ENCODE data around the gene EXOC3L2. TPM values are rescaled to one million over a fixed set of nuclear protein-coding genes. Genes with fewer than 3 reads are reported as not detected.

Gene EXOC3L2
- total RNA-seq, 1 experiment from 2014 or later, result 0.61 TPM

DNA sequence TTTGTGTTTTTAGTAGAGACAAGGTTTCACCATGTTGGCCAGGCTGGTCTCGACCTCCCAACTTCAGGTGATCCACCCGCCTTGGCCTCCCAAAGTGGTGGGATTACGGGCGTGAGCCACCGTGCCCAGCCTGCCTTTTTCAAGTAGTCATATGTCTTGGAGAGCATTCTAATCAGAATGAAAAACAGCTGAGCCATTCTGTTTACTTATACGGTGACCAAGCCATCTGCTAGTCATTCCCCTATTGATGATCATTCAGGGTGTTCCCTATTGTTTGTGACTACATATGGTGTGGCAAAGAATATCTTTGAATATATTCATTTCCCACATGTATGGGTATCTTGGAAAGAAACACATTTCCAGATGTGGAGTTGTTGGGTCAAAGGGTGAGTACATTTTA is 49.4 kb downstream of the EXOC3L2 start:
- WGBS (ENCODE audit: extremely low coverage, insufficient read length, low lambda C conversion rate), result no CpG with 5 or more reads among the region's 6 CpGs
- no peaks in the 10 kb centered on the region for H3K27me3 ChIP-seq (ENCODE audit: insufficient read depth, low read length)
- H3K27me3 Mint-ChIP-seq (ENCODE audit: low read depth), result peaks cover 32% of the 10 kb centered on the region
- H3K4me1 ChIP-seq (ENCODE audit: insufficient read depth, low read length), result no peaks in the 10 kb centered on the region
- H3K14ac ChIP-seq (ENCODE audit: insufficient read depth, low read length), result no peak overlapping the region
- no peaks in the 10 kb centered on the region for H3K4me1 Mint-ChIP-seq
- DNase-seq, result no peak
- no peak overlapping the region for H3K27ac ChIP-seq (ENCODE audit: insufficient read length, low read depth, low read length)
- no peak overlapping the region for H3K18ac ChIP-seq (ENCODE audit: insufficient read length, low read depth, low read length)
- no peaks in the 10 kb centered on the region for H4K20me1 ChIP-seq (ENCODE audit: control insufficient read depth, insufficient read depth, insufficient read length)
- H4K91ac ChIP-seq (ENCODE audit: insufficient read length, low read depth, low read length), result no peak overlapping the region
- no peak overlapping the region for H3K4ac ChIP-seq (ENCODE audit: low read depth, low read length)
- H3K23ac ChIP-seq (ENCODE audit: insufficient read length, low read depth, low read length), result no peak overlapping the region
- no peaks in the 10 kb centered on the region for H3K79me1 ChIP-seq (ENCODE audit: insufficient read depth, low read depth, low read length, poor library complexity, severe bottlenecking)
- TF ChIP-seq, protein P1, sequence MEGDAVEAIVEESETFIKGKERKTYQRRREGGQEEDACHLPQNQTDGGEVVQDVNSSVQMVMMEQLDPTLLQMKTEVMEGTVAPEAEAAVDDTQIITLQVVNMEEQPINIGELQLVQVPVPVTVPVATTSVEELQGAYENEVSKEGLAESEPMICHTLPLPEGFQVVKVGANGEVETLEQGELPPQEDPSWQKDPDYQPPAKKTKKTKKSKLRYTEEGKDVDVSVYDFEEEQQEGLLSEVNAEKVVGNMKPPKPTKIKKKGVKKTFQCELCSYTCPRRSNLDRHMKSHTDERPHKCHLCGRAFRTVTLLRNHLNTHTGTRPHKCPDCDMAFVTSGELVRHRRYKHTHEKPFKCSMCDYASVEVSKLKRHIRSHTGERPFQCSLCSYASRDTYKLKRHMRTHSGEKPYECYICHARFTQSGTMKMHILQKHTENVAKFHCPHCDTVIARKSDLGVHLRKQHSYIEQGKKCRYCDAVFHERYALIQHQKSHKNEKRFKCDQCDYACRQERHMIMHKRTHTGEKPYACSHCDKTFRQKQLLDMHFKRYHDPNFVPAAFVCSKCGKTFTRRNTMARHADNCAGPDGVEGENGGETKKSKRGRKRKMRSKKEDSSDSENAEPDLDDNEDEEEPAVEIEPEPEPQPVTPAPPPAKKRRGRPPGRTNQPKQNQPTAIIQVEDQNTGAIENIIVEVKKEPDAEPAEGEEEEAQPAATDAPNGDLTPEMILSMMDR (conservative IDR thresholded peaks at IDR 0.05), result no peak
- H2AK5ac ChIP-seq (ENCODE audit: insufficient read length, low read length), result no peak overlapping the region
- no peaks in the 10 kb centered on the region for H3K36me3 Mint-ChIP-seq (ENCODE audit: insufficient read depth in 1 of 3, low read depth in 3 of 3)
- H3K27ac Mint-ChIP-seq, result no peak overlapping the region
- H3T11ph ChIP-seq (ENCODE audit: low read length), result no peak overlapping the region
- no peak overlapping the region for H2BK5ac ChIP-seq (ENCODE audit: insufficient read length, low read length)
- H2BK12ac ChIP-seq (ENCODE audit: insufficient read length, low read depth, low read length), result no peak overlapping the region
- H2BK20ac ChIP-seq (ENCODE audit: low read depth, low read length, poor library complexity, severe bottlenecking), result no peak overlapping the region
- H2BK15ac ChIP-seq (ENCODE audit: low read depth, low read length), result no peak overlapping the region
- no peaks in the 10 kb centered on the region for H3K79me2 ChIP-seq (ENCODE audit: insufficient read depth, low read length)
- no peak overlapping the region for H3K4me2 ChIP-seq (ENCODE audit: insufficient read depth, insufficient read length, low read length)
- no peak overlapping the region for H3K4me3 Mint-ChIP-seq
- no peak overlapping the region for H2AFZ ChIP-seq (ENCODE audit: low read length)
- H2BK120ac ChIP-seq (ENCODE audit: low read depth, low read length, poor library complexity, severe bottlenecking), result no peak overlapping the region
- H4K8ac ChIP-seq (replicated peaks; ENCODE audit: insufficient read length, low read depth, low read length), result no peak overlapping the region
- no peak overlapping the region for H4K5ac ChIP-seq (ENCODE audit: insufficient read length, low read depth, low read length)
- no peaks in the 10 kb centered on the region for H3K23me2 ChIP-seq (ENCODE audit: insufficient read length, low read depth, low read length, poor library complexity, severe bottlenecking)
- no peak overlapping the region for H3K9ac ChIP-seq (ENCODE audit: extremely low read depth, insufficient read length, low read length)
- H3K9me3 Mint-ChIP-seq, result no peaks in the 10 kb centered on the region
- H3K56ac ChIP-seq (ENCODE audit: insufficient read length, low read depth, low read length), result no peak overlapping the region
- H3K9me3 ChIP-seq (ENCODE audit: control insufficient read depth, low read depth, low read length), result no peaks in the 10 kb centered on the region

Data from H9 (cell line).